Activated CD4-positive, alpha-beta T cell treated with anti-CD3 and anti-CD28 coated beads, Interleukin-2, amount 50 U/mL, for 4 hours (primary cell): ENCODE measurements around the gene VSIG10L2.

Experiments used
- DNase-seq, 2 experiments: peaks; one replicate each; pipeline ENCODE4 v3.0.0-alpha.2; 2020

VSIG10L2 gene

DNA sequence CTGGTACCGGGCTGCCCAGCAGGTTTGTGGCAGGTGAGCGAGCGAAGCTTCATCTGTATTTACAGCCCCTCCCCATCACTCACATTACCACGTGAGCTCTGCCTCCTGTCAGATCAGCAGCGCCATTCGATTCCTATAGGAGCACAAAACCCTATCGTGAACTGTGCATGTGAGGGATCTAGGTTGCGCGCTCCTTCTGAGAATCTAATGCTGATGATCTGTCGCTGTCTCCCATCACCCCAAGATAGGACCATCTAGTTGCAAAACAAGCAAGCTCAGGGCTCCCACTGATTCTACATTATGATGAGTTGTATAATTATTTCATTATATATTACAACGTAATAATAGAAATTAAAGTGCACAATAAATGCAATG lies 15.8 kb upstream of the VSIG10L2 start:
- DNase-seq = no peak

DNA sequence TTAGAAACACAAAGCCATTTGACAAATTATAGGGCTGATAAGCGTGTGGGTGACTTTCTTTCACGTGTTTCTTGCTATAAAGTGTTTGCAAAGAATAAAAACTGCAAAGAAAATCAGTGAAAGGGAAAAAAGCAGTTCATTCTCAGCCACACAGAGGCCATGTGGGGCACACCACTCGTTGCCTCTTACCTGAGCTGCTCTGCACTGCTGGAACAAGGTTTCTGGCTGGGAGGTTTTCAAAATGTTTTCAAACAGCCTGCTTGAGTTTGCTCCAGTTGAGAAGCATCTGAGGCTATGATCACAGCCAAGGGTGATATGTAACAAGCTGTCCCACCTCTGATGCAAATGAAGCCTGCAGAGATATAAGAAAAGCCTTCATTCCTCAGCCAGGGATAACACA lies 14.7 kb upstream of the VSIG10L2 start:
- no peak for DNase-seq

DNA sequence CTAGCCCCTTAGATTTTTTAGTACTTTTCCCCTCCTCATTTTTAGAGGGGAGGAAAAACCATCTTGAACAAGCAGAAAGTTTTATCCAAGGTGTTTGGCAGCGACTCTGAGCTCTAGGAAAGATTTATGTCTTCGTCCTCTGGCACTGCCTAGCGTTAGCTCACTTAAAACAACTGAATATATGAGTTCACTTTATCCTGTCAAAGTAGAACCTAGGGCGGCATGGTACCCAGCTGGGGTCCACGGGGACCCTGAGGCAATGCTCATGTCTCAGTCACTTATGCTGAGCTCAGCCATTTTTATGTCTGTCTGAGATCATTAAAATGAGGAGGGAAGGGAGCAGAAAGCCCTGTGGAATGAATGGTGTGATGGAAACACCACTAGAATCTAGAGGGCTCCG lies 14.2 kb upstream of the VSIG10L2 start:
- DNase-seq = no peak

DNA sequence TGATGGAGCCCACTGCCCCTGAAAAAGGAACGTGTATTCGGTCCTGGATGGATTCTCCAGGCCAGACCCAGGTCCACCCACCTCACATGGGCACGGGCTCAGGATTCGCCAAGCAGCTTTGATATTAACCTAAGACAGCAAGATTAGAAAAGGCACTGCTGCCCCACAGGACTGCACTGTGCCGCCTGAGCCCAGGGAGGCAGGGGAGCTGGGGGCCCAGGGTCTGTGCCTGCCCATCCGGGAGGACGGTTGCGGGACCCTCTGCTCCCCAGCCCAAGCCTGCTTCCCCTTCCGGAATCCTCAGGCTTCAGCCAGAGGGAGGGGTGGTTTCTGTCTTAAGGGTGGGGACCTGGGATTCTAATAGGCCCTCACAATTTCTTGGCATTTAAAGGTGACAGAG lies 13.5 kb upstream of the VSIG10L2 start:
- no peak for DNase-seq

DNA sequence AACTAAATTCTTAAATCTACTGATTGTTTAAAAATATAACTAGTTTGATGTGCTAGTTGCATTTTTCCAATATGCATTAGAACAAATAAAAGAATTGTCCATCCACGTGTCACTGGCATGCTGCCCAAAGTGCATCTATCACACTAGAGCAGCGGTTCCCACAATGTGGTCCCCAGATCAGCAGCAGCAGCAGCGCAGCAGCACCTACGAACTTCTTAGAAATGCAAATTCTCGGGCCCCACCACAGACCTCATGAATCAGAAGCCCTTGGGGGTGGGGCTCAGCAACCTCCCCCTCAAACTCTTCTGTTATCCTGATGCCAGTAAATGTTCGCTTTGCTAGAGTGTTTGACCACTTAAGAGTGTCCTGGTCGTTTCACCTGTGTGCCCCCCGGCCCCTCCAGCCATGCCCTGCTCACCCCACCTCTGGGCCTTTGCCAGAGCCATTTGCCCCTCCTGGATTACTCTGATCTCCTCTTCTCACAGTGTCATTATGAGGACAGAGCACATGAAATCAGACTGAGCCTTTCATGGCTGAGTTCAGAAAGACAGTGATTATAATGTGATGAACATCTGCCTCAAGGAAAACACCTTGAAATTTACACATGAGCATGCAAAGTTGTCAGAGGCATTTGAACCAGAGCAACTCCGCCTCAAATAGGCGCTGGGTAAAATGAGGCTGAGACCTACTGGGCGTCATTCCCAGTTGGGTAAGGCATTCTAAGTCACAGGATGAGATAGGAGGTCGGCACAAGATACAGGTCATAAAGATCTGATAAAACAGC lies 12.6 kb upstream of the VSIG10L2 start:
- DNase-seq = no peak

DNA sequence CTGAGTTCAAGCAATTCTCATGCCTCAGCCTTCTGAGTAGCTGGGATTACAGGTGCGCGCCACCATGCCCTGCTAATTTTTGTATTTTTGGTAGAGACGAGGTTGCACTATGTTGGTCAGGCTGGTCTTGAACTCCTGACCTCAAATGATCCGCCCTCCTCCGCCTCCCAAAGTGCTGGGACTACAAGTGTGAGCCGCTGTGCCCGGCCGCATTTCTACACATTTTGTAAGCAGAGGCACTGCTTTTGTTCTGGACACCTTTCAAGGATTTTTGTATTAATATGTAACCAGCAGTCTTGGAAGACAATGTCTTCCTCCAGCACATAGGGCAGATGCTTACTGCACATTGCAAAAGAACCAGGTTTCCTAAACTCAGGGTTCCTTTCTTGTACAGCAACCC lies 11.4 kb upstream of the VSIG10L2 start:
- no peak for DNase-seq

DNA sequence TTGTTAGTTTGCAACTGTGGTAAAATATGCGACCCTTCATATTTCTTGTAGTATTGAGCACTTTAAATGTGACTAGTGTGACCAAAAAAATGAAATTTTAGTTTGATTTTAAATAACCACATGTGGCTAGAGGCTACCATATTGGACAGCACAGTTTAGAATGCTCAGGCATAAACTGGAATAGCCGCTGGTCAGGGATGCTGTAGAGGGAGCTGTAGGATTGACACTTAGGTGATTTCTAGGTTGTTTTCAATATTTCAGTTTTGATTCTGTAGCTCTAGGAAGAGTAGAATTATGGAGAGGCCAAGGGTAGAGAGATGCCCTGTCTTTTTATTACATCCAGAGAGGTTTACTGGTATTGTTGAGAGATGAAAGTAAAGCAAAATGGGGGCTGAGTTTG lies 10.8 kb upstream of the VSIG10L2 start:
- no peak for DNase-seq

DNA sequence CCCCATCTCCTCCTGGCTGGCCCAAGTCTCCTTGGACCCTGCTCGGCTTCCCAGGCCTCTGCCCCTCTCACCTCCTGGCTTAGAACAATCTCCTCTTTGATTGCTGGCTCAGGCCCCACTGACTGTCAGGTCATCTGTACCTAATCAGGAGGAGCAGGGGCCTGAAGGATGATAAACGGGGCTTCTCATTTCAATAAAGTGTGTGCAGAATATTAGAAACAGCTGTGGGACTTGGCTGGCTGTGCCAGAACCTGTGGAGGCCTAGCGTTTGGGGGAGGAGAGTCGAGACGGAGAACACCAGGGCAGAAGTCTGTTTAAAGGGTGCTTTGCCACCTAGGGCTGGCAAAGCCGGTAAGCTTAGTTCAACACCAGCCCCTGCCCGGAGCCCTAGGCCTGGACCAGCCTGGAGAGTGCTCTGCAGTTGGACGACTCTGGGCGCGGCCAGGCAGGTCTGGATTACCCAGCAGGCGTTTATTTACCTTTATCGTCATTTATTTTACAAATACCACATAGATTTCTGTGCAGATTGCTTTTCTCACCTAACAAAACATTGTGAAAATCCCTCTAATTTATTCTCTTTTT lies 10.1 kb upstream of the VSIG10L2 start:
- DNase-seq = no peak

DNA sequence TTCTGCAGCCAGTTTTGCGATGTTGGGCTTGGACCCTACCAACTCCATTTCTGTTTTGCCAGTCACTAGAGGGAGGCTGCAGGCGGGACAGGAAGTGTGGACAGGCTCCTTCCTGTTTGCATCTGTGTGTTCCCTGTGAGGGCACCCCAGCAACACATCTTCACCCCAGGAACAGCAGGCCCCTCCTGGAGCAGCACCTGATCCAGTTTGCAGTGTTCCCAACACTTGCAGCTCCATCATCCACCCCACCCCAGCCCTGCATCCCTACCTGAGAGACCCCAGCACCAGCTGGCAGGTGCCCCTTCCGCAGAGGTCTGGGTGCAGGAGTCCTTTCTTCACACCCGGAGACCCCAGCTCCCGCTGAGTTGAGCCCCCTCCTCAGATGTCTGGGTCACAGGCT lies 7.4 kb upstream of the VSIG10L2 start:
- no peak for DNase-seq

DNA sequence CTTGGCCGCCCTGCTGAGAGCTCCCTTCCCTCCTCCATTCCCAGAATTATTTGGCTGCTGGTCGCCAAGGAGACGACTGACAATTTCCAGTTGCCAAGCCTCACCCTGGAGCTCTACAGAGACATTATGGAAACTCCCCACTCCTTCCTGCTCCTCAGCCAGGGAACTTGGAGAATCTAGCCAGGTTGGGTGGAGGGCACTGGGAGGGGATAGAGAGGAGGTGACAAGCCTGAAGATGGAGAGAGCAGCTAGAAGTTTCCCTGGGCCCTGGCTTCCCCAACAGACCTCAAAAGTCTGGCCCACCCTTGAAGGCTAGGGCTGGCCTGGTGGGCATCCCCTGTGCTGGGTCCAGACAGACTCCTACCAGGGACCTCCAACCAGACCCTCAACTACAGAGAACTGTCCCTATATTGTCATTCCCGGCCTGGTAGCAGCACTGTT lies 6.7 kb upstream of the VSIG10L2 start:
- no peak for DNase-seq

DNA sequence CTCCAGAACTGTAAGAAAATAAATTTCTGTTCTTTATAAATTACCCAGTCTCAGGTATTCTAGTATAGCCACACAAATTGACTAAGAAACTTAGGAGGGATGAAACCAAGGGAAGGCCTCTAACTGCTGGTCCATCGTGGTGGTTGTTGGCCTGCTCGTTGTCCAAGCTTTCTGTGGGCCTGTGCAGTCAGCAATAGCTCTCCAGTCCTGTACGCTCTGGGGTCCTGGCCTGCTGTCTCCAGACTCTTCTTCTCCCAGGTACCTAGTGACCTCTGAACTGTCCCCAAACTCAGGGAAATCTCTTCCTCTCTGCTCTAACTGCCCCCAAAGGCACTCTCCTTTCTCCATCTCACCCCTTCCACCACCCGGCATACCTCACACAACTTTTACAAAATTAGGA lies 5.7 kb upstream of the VSIG10L2 start:
- DNase-seq = no peak

DNA sequence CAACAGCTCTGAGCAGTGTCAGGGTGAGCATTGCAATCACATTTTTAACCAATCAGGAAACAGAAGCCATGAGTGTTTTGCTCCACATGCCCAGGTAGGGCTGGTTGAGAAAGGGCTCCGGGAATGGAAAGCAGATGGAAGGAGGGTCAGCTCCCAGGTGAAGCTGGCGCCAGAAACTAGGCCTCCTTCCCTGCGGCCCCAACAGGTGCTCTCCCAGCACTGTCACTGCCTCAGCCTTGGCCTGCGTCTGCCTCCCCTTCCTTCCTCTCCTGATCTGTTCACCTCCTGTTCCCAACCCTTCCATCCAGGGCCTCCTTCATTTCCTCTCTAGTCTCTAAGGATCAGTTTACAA lies 4.6 kb upstream of the VSIG10L2 start:
- DNase-seq = no peak

DNA sequence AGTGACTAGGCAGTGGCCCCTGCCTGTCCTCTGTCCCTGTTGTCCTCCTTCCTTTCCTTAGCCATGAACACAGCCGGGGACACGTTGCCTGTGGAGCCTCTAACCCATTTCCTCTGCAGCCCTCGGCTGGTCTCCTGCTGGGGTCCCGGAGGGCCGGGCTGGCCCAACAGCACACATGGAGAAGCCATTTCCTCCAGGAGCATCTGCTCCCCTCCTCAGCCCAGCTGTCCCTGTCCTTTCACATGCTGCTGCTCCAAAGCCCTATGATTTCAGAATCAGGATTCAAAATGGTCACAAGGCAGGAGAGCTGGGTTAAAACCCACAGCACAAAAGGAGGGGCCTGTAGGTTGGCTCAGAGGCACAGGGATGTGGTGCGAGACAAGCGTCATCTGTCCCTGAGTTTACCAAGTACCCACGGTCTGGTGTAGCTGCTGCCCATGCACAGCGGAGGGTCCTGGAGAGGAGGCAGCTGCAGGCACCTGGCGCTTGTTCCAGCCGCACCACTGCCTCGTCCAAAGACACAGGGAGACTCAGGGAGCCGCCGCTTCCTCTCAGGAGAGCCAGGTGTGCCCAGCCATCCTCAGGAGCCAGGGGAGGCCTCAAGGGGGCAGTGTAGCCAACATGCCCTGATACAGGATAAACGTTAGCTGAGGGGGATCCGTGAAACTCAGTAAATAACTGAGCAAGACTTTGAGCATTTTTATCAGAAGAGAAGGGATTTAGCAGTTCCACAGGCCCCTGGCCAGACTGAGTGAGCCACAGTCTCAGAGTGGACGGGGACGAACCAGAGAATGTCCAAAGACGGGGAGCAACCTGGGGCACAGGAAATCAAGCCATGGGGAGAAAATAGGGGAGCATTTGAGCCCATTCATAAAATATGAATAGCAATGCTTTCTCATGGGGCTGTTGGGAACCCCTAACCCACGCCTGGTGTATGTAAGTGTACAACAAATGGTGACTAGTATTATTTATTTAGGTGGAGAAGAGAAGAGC lies 3.9 kb upstream of the VSIG10L2 start:
- DNase-seq = peak; percentile 35 to 43

DNA sequence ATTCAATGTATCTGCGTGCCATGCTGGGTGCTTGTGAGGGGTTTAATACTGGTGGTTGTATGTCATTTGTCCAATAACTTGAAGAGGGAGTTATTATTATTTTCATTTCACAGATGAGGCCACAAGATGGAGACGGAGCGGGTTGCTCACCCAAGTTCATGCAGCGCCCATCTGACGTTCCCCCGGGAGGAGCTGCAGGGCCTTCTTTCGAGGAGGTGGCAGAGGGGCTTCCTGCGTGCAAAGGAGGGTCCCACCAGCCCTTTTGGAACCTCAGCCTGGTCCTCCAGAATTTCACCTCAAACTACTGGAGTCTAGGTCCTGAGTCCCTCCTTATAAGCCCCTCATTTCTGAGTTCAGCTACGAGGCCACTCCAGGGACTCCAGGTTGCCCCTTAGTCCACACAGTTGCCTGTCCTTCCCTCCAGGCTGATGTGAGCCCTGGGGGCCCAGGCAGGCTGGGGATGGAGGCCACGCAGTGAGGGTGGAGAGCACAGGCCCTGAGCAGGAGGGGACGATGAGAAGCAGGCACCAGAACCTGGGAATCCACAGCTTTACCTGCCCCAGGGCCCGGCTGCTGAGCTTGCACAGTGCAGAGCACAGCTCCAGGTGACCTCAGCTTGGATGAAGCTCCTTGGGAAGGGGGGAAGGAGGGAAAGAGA lies 2.9 kb upstream of the VSIG10L2 start:
- DNase-seq = no peak

DNA sequence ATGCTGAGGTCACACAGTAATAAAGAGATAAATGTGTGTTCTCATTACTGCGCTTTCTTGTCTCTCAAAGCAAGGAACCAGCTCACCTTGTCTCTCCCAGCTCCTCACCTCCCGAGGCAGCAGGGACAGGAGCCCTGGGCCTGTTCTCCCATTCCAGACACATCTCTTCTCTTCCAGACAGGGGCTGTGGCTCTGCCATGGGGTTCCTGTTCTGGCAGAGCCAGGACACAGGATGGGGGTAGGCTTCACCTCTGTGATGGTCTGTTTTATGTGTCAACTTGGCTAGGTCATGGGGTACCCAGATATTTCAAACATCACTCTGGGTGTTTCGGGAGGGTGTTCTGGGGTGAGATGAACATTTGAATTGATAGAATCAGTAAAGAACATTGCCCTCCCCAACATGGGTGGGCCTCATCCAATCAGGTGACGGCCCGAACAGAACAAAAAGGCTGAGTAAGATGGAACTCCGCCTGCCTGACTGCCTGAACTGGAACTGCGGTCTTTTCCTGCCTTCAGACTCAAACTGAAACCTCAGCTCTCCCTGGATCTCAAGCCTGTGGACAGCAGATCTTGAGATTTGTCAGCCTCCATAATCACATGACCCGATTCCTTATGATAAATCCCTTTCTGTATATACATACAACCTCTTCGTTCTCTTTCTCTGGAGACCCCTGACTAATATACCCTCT lies 2.0 kb upstream of the VSIG10L2 start:
- DNase-seq = no peak

DNA sequence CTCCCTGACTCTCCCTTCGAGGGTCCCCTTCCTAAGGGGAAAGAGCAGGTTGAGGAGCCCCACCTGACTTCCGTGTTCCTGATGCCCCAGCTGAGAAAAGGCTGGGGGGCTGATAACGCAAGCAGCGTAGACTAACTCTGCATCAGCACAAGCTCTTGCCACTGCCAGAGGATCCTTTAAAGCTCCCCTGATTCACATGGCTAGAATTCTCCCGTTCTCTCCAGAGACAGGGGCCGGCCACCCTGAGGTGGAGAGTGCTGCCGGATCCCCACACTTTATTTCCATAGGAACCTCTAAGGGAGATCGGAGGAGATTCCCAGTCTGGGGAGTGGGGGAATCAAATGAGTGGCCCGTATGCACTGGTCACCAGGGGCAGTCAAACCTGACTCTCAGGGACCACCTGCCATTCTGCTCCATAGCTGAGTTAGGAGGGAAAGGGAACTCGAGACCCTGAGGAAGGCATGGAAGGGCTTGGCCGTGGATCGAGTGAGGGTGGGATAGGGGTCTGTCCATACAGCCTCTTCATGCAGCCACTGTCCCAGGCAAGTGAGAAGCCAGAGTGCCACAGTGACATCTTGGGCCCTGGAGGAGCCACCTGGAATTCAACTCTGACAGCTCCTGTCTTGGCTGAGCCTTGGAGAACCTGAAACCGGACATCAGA lies 1.4 kb upstream of the VSIG10L2 start:
- no peak for DNase-seq

DNA sequence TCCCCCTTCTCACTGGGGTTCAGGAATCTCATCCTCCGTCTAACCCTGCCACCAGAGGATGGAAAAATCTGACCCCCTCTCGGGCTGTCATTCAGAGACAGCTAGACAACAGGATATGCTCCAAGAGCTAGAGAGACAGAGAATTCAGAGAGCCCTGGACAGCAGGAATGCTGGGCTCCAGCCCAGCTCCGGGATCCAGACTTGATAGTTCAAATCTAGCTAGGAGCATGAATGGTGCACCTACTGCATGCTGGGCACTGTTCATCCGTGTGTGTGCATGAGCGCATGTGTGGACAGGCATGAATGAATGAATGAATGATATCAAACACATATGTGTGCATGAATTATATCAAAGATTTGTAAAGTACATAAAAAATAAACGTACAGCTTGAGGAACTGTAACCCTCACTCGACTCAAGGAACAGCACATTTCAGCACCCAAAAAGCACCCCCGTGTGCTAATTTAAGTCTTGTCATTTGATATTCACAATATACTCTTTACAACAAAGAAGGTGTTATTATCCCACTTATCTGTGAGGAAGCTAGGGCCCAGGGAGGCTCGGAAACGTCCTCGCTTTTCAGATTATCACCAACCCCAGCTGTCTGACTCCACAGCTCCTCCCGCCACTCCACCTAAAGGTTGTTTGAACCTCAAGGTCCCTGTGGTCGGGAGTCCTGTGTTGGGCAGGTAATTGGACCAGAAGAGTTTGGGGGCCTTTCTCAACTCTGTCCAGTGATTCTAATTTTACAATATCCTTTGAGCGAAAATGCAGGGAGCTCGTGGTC lies 640 bp upstream of the VSIG10L2 start:
- DNase-seq = no peak

DNA sequence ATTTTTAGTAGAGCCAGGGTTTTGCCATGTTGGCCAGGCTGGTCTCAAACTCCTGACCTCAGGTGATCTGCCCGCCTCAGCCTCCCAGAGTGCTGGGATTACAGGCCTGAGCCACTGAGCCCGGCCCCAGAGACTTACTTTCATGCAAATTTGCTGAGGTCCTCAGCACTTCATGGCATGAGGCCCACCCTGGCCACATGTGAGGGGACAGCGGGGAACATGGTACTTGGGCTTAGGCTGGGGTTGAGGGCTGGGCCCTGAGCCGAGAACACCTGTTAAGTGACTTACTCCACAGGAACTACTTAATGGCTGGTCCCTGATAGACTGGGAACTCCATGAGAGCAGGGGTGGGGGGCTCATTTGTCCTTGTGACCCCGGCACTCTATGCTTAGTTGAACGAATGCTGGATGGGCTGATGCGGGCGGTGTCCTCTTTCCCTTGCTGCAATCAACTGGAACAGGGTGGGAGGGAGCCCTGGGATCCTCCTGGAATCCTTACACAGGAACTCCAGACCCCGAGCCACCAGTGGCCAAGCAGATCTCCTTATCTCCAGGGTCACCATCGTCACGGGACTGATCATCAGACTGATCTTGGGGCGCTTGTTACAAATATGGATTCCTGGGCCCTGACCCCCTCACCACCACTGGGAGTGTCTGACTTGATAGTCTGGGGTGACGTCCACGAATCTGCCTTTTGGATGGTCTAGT lies 1.0 kb downstream of the VSIG10L2 start:
- no peak for DNase-seq

DNA sequence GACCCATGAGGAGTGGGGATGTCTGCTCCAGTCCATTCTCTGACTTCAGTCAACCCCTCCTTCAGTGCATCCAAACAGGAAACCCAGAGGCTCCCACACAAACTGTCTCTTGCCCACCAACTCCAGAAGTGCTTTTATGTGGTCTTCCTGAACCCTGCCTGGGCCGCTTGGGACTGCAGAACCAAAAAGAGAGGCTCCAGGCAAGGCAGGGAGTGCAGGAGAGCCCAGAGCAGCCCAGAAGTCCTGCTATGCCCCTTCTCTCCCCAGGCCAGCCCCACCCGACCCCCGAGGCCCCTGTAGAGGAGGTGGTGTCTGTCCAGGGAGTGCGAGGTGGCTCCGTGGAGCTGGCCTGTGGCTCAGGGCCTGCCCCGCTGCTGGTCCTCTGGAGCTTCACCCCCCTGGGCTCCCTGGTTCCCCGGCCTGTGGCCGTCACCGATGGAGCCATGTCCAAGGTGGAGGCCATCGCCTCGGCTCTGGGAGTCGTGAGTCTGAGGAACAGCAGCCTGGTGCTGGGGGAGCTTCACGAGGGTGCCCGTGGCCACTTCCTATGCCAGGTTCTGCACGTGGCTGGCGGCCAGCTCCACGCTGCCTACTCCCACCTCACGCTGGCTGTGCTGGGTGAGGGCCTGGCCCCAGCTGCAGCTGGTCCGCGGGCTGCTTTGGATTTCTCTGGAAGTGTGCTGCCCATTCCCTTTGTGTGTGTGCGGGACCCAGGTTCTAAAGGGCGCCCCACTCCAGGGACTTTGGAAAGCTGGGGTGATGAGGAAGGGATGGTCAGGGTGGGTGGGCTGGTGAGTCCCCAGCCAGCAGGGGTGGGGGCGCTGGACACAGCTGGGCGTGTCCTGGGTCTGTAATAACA lies 1.8 kb downstream of the VSIG10L2 start:
- DNase-seq = no peak
